Osteoblast (primary cell): ENCODE results near the gene FBXL12. TPM values are rescaled to one million over a fixed set of nuclear protein-coding genes. Genes with fewer than 3 reads are reported as not detected.
A peak's percentile ranks its signal among the peaks of the same experiment; 100 is the strongest.

Source experiments
- DNase-seq: peaks from one replicate; pipeline ENCODE4 v3.0.0; 2011; ENCODE audit warnings: low spot score, mixed read lengths; ENCODE audit not compliant: insufficient read length; ENCODE audit errors: missing footprints
- H2AFZ ChIP-seq: 2 replicates; pipeline ENCODE4 v1.6.0; 2011; ENCODE audit warnings: mild to moderate bottlenecking, low read length
- H3K27ac ChIP-seq: 2 replicates; pipeline ENCODE4 v1.5.1; 2011; ENCODE audit warnings: mild to moderate bottlenecking, low read depth, low read length, moderate library complexity
- H3K27me3 ChIP-seq: 2 replicates; pipeline ENCODE4 v1.6.0; 2012; ENCODE audit warnings: mild to moderate bottlenecking, control low read depth, inconsistent platforms, low read length, moderate library complexity; ENCODE audit not compliant: insufficient read depth
- H3K36me3 ChIP-seq: 2 replicates; pipeline ENCODE4 v1.5.1; 2011; ENCODE audit warnings: mild to moderate bottlenecking, low read length, control low read depth, moderate library complexity; ENCODE audit not compliant: insufficient read depth
- H3K4me1 ChIP-seq: 2 replicates; pipeline ENCODE4 v1.5.1; 2011; ENCODE audit warnings: mild to moderate bottlenecking, low read length, control low read depth, moderate library complexity; ENCODE audit not compliant: insufficient read depth
- H3K4me2 ChIP-seq: 2 replicates; pipeline ENCODE4 v1.6.0; 2011; ENCODE audit warnings: mild to moderate bottlenecking, low read length; ENCODE audit not compliant: insufficient read depth
- H3K4me3 ChIP-seq: fragments of 200-600 bp; sonication (generic); 3 replicates; pipeline ENCODE4 v1.5.1; 2012; ENCODE audit warnings: mild to moderate bottlenecking, low read length, inconsistent platforms; ENCODE audit not compliant: insufficient read depth
- H3K79me2 ChIP-seq: 2 replicates; pipeline ENCODE4 v1.6.0; 2012; ENCODE audit warnings: mild to moderate bottlenecking, low read length, control low read depth, inconsistent platforms; ENCODE audit not compliant: insufficient read depth
- H3K9me3 ChIP-seq: 2 replicates; pipeline ENCODE4 v1.5.1; 2011; ENCODE audit warnings: low read depth, low read length, control low read depth
- H4K20me1 ChIP-seq: 2 replicates; pipeline ENCODE4 v1.6.0; 2012; ENCODE audit warnings: mild to moderate bottlenecking, low read length, control low read depth; ENCODE audit not compliant: insufficient read depth
- CTCF ChIP-seq: IDR thresholded peaks from 2 replicates; pipeline ENCODE4 v1.5.1; 2011; ENCODE audit warnings: mild to moderate bottlenecking, low read depth, low read length, moderate library complexity; ENCODE audit errors: extremely low read depth
- total RNA-seq: library from RNA; depleted of rRNA; stranded (reverse); fragments of >200 nt; gene quantifications from 2 replicates; pipeline ENCODE4 v1.2.3, GENCODE V29; 2012

The FBXL12 gene
- total RNA-seq, 1 donor, result 23.9 TPM

DNA sequence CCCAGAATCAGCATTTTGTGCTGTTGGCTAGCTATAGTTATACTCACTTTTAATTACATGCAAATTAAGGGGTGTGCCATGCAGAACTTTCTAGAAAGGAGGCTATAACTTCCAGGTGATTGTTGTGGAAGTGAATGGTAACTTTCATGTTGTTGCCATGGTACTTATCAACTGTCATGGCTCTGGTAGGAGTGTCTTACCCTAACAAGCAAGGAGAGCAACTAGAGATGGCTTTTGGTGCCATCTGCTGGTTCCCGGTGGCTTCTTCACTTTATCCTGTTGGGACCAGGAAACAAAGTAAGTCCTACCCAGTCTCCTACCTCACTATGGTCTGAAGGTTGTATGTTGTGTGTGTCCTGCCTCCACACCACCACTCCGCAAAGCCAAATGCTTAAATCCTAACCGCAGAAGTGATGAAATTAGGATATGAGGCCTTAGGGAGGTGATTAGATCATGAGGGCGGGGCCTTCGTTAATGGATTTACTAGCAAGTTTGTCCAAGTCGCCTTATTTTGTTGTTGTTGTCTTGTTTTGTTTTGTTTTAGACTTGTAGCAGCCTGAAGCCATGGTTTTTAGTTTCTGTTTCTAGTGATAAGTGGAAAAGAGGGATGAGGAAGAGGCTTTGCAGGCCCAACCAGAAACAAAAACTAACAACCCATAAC is 22.6 kb downstream of the FBXL12 start:
- no peaks in the 10 kb centered on the region for H4K20me1 ChIP-seq
- TF ChIP-seq CTCF, result peak; percentile 89
- peaks cover 5% of the 10 kb centered on the region for H3K4me1 ChIP-seq
- H3K27me3 ChIP-seq, result no peaks in the 10 kb centered on the region
- DNase-seq, result peak; percentile 85
- H3K27ac ChIP-seq, result no peak overlapping the region
- no peaks in the 10 kb centered on the region for H3K79me2 ChIP-seq
- H3K4me3 ChIP-seq, result no peak overlapping the region
- no peaks in the 10 kb centered on the region for H3K36me3 ChIP-seq
- H3K4me2 ChIP-seq, result no peak overlapping the region
- no peaks in the 10 kb centered on the region for H3K9me3 ChIP-seq
- H2AFZ ChIP-seq, result peak overlapping the region; percentile 13

DNA sequence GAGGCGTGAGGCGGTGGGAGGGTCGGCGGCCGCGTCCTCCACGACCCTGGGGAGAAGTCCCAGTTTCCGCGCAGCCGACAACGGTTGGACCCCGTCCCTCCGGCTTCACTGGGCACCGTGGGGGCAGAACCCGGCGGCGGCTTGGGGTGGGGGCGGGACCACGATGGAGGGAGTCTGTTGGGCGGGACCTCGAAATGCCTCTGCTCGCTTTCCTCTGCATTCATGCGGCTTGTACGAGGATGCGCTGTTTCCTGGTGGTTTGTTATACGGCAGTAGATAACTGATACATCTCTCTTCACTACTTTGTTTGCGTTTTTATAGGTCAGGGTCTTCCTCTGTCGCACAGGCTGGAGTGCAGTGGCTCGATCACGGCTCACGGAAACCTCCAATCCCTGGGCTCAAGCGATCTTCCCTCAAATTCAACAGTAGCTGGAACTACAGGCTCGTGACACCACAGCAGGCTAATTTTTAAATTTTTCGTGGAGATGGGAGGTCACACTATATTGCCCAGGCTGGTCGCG is 25.7 kb downstream of the FBXL12 start:
- H3K27me3 ChIP-seq, result no peaks in the 10 kb centered on the region
- H3K4me2 ChIP-seq, result peak overlapping the region; percentile 90
- H2AFZ ChIP-seq, result peak overlapping the region; percentile 98
- H4K20me1 ChIP-seq, result no peaks in the 10 kb centered on the region
- H3K9me3 ChIP-seq, result no peaks in the 10 kb centered on the region
- peaks cover 7% of the 10 kb centered on the region for H3K4me1 ChIP-seq
- H3K36me3 ChIP-seq, result no peaks in the 10 kb centered on the region
- no peaks in the 10 kb centered on the region for H3K79me2 ChIP-seq
- H3K27ac ChIP-seq, result peak overlapping the region; percentile 58
- H3K4me3 ChIP-seq, result peak overlapping the region; percentile 85
- DNase-seq, result peak; percentile 74
- TF ChIP-seq CTCF, result no peak

- H3K9me3 ChIP-seq, result no peaks in the 10 kb centered on the region
- peaks cover 7% of the 10 kb centered on the region for H3K4me1 ChIP-seq
- H3K27me3 ChIP-seq, result no peaks in the 10 kb centered on the region
- peak; percentile 94 for DNase-seq
- no peaks in the 10 kb centered on the region for H3K79me2 ChIP-seq
- peak overlapping the region; percentile 85 for H3K4me3 ChIP-seq
- H3K4me2 ChIP-seq, result peak overlapping the region; percentile 90
- TF ChIP-seq CTCF, result no peak
- H2AFZ ChIP-seq, result peak overlapping the region; percentile 98
- no peaks in the 10 kb centered on the region for H3K36me3 ChIP-seq
- no peaks in the 10 kb centered on the region for H4K20me1 ChIP-seq
- H3K27ac ChIP-seq, result peak overlapping the region; percentile 58
Measured at GRCh38 chr19:9792206-9793070, 26.4 kb downstream of the FBXL12 start.
